GM12801 (cell line): ENCODE data around the gene FRZB.

Source experiments
- TF ChIP-seq, protein P1 (sequence below): IDR thresholded peaks from one replicate; pipeline ENCODE4 v1.5.1; 2011; ENCODE audit warnings: control low read depth; ENCODE audit not compliant: insufficient read length; ENCODE audit errors: extremely low read depth

FRZB gene

DNA sequence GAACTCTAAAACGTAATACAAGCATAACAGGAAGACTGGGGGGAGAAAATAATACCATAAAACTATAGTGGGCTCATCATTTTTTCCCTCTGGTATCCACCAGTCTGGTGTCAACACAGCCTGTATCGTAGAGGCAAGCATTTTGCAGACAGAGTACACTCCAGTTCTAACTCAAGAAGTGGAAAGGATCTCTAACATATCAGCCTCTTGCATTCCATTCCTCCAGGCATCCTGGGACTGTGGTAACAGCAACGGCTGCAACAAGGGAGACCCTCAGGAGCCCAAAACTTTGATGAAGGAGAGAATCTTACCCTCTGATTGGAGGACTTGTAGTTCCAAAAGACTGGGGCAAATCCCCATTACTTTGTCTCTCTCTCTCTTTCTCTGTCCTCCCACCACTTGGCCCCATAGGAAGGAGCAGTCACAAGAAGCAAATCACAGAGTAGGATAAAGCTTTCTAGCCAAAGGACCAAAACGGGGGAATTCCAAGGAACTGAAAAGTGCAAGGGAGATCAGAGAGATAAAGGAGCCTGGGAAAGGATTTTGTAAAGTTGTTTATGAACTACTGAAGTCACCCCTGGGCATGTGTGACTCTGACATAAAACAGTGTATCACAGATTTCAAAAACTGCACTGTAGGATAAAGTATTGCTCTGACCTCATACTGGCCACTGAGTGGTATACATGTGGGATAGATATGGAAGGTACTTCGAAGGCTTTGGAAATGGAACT lies 11.9 kb downstream of the FRZB start:
- TF ChIP-seq, protein P1, sequence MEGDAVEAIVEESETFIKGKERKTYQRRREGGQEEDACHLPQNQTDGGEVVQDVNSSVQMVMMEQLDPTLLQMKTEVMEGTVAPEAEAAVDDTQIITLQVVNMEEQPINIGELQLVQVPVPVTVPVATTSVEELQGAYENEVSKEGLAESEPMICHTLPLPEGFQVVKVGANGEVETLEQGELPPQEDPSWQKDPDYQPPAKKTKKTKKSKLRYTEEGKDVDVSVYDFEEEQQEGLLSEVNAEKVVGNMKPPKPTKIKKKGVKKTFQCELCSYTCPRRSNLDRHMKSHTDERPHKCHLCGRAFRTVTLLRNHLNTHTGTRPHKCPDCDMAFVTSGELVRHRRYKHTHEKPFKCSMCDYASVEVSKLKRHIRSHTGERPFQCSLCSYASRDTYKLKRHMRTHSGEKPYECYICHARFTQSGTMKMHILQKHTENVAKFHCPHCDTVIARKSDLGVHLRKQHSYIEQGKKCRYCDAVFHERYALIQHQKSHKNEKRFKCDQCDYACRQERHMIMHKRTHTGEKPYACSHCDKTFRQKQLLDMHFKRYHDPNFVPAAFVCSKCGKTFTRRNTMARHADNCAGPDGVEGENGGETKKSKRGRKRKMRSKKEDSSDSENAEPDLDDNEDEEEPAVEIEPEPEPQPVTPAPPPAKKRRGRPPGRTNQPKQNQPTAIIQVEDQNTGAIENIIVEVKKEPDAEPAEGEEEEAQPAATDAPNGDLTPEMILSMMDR, result no peak

DNA sequence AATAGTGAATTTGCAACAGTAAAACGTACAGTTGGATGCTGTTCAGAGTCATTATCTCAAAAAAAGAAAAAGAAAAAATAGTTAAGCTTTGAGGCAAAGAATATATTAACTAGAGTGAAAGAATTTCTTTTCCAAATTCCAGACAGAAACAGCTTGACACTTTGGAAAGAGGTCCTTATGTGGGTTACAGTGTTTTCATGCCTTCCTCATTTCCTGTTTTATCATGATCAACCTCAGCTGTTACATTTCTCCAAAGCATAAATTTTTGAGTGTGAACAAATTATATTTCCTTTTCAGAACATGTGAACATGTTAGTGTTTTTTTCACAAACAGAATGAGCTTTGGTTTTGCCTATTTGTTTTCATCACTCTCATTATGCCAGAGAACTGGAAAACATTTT lies 13.6 kb downstream of the FRZB start:
- TF ChIP-seq, protein P1, result no peak

DNA sequence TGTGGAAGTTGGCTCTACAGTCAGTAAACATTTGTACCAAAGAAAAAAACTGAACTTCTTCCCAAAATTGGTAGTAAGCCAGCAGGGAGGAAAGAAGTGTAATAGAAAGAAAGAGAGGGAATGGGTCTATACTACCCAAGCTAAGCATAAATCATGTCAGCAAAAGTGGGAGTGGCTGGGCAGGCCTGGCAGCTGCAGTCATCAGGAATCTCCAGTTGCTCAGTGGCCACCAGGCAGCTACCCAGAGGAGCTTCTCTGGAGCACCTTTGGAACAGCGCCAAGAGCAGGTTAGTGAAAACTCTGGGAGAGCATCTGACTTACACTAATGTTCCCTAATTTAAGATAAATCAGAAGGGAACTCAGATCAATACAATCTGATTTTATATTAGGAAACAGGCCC lies 14.3 kb downstream of the FRZB start:
- TF ChIP-seq, protein P1, result no peak

DNA sequence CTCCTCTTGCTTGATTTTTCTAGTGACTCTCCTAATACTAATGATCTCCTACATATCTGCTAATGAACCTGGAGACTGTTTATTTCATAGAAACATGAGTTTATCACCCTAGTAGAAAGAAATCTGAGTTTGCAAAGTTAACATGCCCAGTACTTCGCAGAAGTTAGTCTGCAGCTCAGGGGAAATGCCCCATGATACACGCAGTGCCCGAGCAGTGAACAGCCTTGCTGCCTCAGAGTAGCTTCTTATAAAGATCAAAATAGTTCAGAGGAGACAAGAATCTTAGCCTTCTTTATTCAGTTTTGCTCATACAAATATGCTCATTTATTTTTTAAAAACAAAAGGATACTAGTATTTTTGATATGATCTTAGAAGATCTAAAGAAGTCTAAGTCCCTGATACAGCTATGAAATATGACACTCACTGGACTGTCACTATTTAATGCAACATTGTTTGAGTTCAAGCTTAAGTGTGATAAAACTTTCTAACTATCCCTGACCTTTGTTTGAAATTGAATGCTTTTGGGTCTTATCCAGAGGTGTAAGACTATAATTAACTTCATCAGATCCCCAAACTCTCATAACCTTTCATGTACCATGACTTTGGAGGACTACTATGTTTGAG lies 20.5 kb downstream of the FRZB start:
- TF ChIP-seq, protein P1, result no peak

DNA sequence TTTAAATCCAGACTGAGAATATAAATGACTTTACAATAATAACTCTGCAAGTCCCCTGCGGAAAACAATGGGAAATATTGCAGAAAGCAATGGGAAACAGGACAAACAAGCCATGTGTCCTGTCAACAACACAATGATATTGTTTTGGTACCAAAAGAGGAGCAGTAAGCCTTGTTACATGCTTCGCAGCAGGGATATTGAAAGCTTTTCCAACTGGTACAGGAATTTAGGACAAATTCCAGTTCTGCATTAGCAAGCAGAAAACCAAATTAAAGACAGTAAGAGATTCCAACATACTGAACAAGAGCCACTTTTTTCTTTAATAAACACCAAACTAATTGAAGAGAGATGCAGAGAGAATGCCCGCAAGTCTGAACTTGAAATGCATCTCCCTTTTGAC lies 30.0 kb downstream of the FRZB start:
- TF ChIP-seq, protein P1, result no peak

DNA sequence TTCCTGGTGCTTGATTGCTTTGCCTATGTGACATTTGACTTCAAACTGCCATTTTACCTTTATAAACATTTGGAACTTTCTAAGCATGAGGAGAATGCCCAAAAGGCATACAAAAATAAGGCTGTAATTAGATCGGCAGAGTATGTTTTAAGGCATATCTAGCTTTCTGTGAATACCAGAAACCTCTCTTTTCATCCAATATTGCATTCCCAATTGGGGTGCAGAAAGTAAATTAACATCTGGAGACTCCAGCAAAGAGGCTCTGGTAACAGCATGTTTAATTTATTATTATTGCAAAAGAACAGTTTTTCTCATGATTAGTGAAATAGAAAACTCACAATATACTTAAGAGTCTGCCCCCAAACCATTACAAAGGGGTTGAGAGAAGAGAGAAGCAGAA lies 32.1 kb downstream of the FRZB start:
- TF ChIP-seq, protein P1, result no peak

DNA sequence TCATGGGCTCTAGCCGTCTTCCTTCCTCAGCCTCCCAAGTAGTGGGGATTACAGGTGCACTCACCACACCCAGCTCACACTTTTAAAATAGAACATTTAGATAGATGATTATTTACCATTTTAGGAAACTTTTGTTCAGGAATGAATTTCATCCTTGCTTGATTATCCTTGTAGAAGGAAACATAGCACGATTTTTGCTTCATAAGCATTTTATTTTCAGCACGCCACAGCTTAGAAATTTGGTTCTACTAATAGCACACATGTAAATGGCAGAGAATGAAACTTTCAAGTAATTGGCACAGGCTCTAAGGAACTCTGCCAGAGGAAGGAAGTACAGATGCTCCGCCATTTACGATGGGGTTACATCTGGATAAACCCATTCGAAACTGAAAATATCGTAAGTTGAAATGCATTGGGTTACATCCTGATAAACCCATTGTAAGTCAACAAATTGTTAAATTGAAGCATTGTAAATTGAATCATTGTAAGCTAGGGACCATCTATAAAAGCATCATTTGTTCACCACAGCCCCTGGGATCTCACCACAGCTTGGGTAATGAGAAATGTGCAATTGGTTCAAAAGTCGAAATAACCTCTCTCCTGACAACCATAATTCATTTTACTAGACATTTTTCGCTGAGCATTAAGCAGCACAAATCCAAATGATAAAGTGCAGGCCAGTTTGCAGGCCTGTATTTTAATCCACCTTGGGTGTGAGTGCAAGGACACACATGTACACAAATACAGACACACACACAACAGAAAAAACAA lies 33.2 kb downstream of the FRZB start:
- TF ChIP-seq, protein P1, result no peak
